ENCODE measurements around the gene TSPAN14.

The TSPAN14 gene

GRCh38 chr10:80457554-80458262, 3.6 kb downstream of the TSPAN14 start:
- DNase-seq: no peak

- DNase-seq: no peak
Measured at GRCh38 chr10:80458263-80458625, 4.1 kb downstream of the TSPAN14 start.

- DNase-seq: no peak
Measured at GRCh38 chr10:80458638-80459037, 4.5 kb downstream of the TSPAN14 start.

GRCh38 chr10:80459047-80459865, 5.1 kb downstream of the TSPAN14 start:
- DNase-seq: no peak

- no peak for DNase-seq
Measured at GRCh38 chr10:80460399-80461207, 6.5 kb downstream of the TSPAN14 start.

- no peak for DNase-seq
Measured at GRCh38 chr10:80461208-80462183, 7.4 kb downstream of the TSPAN14 start.

- no peak for DNase-seq
Measured at GRCh38 chr10:80462299-80462980, 8.3 kb downstream of the TSPAN14 start.

- DNase-seq: no peak
Measured at GRCh38 chr10:80462981-80463741, 9.1 kb downstream of the TSPAN14 start.

- no peak for DNase-seq
Measured at GRCh38 chr10:80463868-80464267, 9.8 kb downstream of the TSPAN14 start.

- DNase-seq: no peak
Measured at GRCh38 chr10:80464557-80465450, 10.7 kb downstream of the TSPAN14 start.

- no peak for DNase-seq
Measured at GRCh38 chr10:80465451-80465835, 11.3 kb downstream of the TSPAN14 start.

GRCh38 chr10:80465839-80466590, 11.9 kb downstream of the TSPAN14 start:
- no peak for DNase-seq

- DNase-seq: no peak
Measured at GRCh38 chr10:80466724-80467326, 12.7 kb downstream of the TSPAN14 start.

GRCh38 chr10:80468002-80468401, 13.9 kb downstream of the TSPAN14 start:
- DNase-seq: no peak

GRCh38 chr10:80468806-80469421, 14.8 kb downstream of the TSPAN14 start:
- no peak for DNase-seq

- no peak for DNase-seq
Measured at GRCh38 chr10:80470266-80470665, 16.2 kb downstream of the TSPAN14 start.

- no peak for DNase-seq
Measured at GRCh38 chr10:80471001-80471400, 16.9 kb downstream of the TSPAN14 start.

GRCh38 chr10:80471715-80472233, 17.7 kb downstream of the TSPAN14 start:
- DNase-seq: no peak
